ENCODE measurements around the gene BPGM. TPM values are rescaled to one million over a fixed set of nuclear protein-coding genes. Genes with fewer than 3 reads are reported as not detected.

The BPGM gene
- total RNA-seq, 1 experiment from 2014 or later = 10.0 TPM

GRCh38 chr7:134627109-134627774 lies 19.4 kb upstream of the BPGM start:
- CTCF ChIA-PET = no interaction called here
- ATAC-seq (no peak), DNase-seq (ENCODE audit: low read depth, low spot score) (no peak)
- H3K4me3 ChIP-seq (replicated peaks in 1 of 2; ENCODE audit: low read depth in 1 of 2, low read length in 2 of 2) = no peak overlapping the region
- RAD21 ChIA-PET (ENCODE audit: low non-redundant PET in 1 of 2, low total read pairs in 2 of 2, uncharacterized antibody in 2 of 2, unreplicated experiment in 2 of 2) = no interaction called here
- H3K79me2 ChIP-seq (ENCODE audit: insufficient read depth, low read length) = no peaks in the 10 kb centered on the region
- H3K27ac ChIP-seq (ENCODE audit: low read depth, low read length) = no peak overlapping the region
- no peaks in the 10 kb centered on the region for H4K20me1 ChIP-seq (ENCODE audit: insufficient read depth)
- no peaks in the 10 kb centered on the region for H3K4me1 ChIP-seq (ENCODE audit: control insufficient read depth in 1 of 2, insufficient read depth in 2 of 2, low read length in 2 of 2)
- H3K4me2 ChIP-seq (ENCODE audit: low read length) = no peak overlapping the region
- H3K9me2 ChIP-seq (ENCODE audit: insufficient read depth) = no peaks in the 10 kb centered on the region
- POLR2A ChIA-PET = no interaction called here
- intact Hi-C loops (cut with micrococcal nuclease) = no loop called here
- H2AFZ ChIP-seq (ENCODE audit: low read depth, low read length, poor library complexity, severe bottlenecking) = no peak overlapping the region
- no peaks in the 10 kb centered on the region for H3K36me3 ChIP-seq (ENCODE audit: control insufficient read depth in 1 of 2, insufficient read depth in 2 of 2, low read length in 2 of 2)
- TF ChIP-seq TCF7L2 (IDR thresholded peaks at IDR 0.05; ENCODE audit: borderline replicate concordance, extremely low read depth, insufficient read depth, insufficient read length) (no peak), EZH2phosphoT487 (IDR thresholded peaks at IDR 0.05; ENCODE audit: borderline replicate concordance) (no peak), REST (IDR thresholded peaks at IDR 0.05; ENCODE audit: low read depth) (no peak), YY1 (IDR thresholded peaks at IDR 0.05; ENCODE audit: extremely low read depth, insufficient replicate concordance, low read depth, low read length) (no peak), SIN3A (IDR thresholded peaks at IDR 0.05; ENCODE audit: low read depth) (no peak), RAD21 (IDR thresholded peaks at IDR 0.05; ENCODE audit: low read depth) (no peak), ZFX (IDR thresholded peaks at IDR 0.05) (no peak), ZNF274 (IDR thresholded peaks at IDR 0.05; ENCODE audit: low read depth, low read length) (no peak), ZBTB33 (IDR thresholded peaks at IDR 0.05; ENCODE audit: extremely low read depth, insufficient replicate concordance, low read length) (no peak), EGR1 (IDR thresholded peaks at IDR 0.05; ENCODE audit: low read depth) (no peak), POLR2AphosphoS5 (IDR thresholded peaks at IDR 0.05; ENCODE audit: low read depth, low read length) (no peak), SP1 (IDR thresholded peaks at IDR 0.05; ENCODE audit: low read depth) (no peak), ATF3 (IDR thresholded peaks at IDR 0.05) (no peak), CTCF (IDR thresholded peaks at IDR 0.05 in 2 of 3, conservative IDR thresholded peaks at IDR 0.05 in 1 of 3; ENCODE audit: borderline replicate concordance in 1 of 3, insufficient read depth in 1 of 3, low read depth in 2 of 3, low read length in 2 of 3) (no peak), EZH2 (IDR thresholded peaks at IDR 0.05) (no peak), FOSL1 (IDR thresholded peaks at IDR 0.05; ENCODE audit: low read depth) (no peak), CEBPB (IDR thresholded peaks at IDR 0.05; ENCODE audit: low read depth) (no peak), CBX3 (IDR thresholded peaks at IDR 0.05; ENCODE audit: low read depth) (no peak), MAX (IDR thresholded peaks at IDR 0.05) (no peak), JUND (IDR thresholded peaks at IDR 0.05) (no peak)
- no peaks in the 10 kb centered on the region for H3K9me3 ChIP-seq (ENCODE audit: control insufficient read depth in 1 of 2, insufficient read depth in 1 of 2, low read depth in 1 of 2, low read length in 2 of 2)
- no TSS peak for BruUV-seq (replicated peaks)
- no peak overlapping the region for H3K9ac ChIP-seq (ENCODE audit: low read length)
- H3K27me3 ChIP-seq (ENCODE audit: insufficient read depth, low read length) = 0 out of 2 replicates have a peak, but pooled peaks cover 12% of the 10 kb centered on the region

Measured in HCT116 (cell line).